LNCAP (cell line): ENCODE data around the gene RAMACL.

Experiments used
- CTCF ChIP-seq: fragments of 450-650 bp; IDR thresholded peaks from 2 replicates; pipeline ENCODE4 v1.5.1; 2017; ENCODE audit warnings: mild to moderate bottlenecking

Gene RAMACL

GRCh38 chr6:166542580-166542912 is 43.9 kb downstream of the RAMACL start:
- TF ChIP-seq CTCF: no peak

- TF ChIP-seq CTCF: no peak
These were observed 44.5 kb downstream of the RAMACL start for GRCh38 chr6:166541876-166542579.

- TF ChIP-seq CTCF: no peak
These were observed 45.1 kb downstream of the RAMACL start for GRCh38 chr6:166541366-166541765.

GRCh38 chr6:166540631-166541331 is 45.7 kb downstream of the RAMACL start:
- no peak for TF ChIP-seq CTCF

GRCh38 chr6:166539543-166539942 is 46.9 kb downstream of the RAMACL start:
- TF ChIP-seq CTCF: no peak

GRCh38 chr6:166538297-166539010 is 48.0 kb downstream of the RAMACL start:
- no peak for TF ChIP-seq CTCF

GRCh38 chr6:166534658-166535406 is 51.6 kb downstream of the RAMACL start:
- TF ChIP-seq CTCF: no peak
